Naive thymus-derived CD4-positive, alpha-beta T cell (primary cell): Measurements from ENCODE around the gene NOL9. TPM values are rescaled to one million over a fixed set of nuclear protein-coding genes. Genes with fewer than 3 reads are reported as not detected.

Experiments
- ATAC-seq: fragments of 150-1000 bp; cut with Tn5 transposase; 2 replicates; pipeline ENCODE4 v1.10.0; 2021; ENCODE audit warnings: mild to moderate bottlenecking, moderate library complexity
- CTCF ChIA-PET: fragments of 350-600 bp; sonication (Branson Sonifier 250); formaldehyde crosslinking; loops from one replicate; lab custom pipeline; 2021; ENCODE audit warnings: antibody characterized with exemption; lab: Charles Lee
- POLR2A ChIA-PET: fragments of 350-600 bp; sonication (Branson Sonifier 250); formaldehyde crosslinking; loops from one replicate; lab custom pipeline; 2021; ENCODE audit warnings: antibody characterized with exemption, inconsistent platforms; lab: Charles Lee
- DNase-seq, 9 donors: peaks; one replicate each; pipeline versions ENCODE4 v3.0.0 to v3.0.0-alpha.2; 2020 to 2022; ENCODE audit warnings: mixed read lengths in 1 of 9
- H3K27ac ChIP-seq: one replicate; pipeline ENCODE4 v1.7.0; 2013; ENCODE audit warnings: mild to moderate bottlenecking, low read depth, low read length, moderate library complexity
- H3K27me3 ChIP-seq, 2 donors: one replicate each; pipeline ENCODE4 v1.7.0; 2013; ENCODE audit warnings: low read length in 2 of 2, mild to moderate bottlenecking in 2 of 2, moderate library complexity in 2 of 2; ENCODE audit not compliant: control insufficient read depth in 2 of 2, insufficient read depth in 2 of 2
- H3K36me3 ChIP-seq, 3 experiments: 1 replicate in 2 of 3; 2 replicates in 1 of 3; pipeline ENCODE4 v1.7.0; 2013; ENCODE audit warnings: low read length in 3 of 3, mild to moderate bottlenecking in 3 of 3, moderate library complexity in 1 of 3; ENCODE audit not compliant: insufficient read depth in 3 of 3, control insufficient read depth in 2 of 3
- H3K4me1 ChIP-seq, 2 donors: one replicate each; pipeline ENCODE4 v1.7.0; 2013; ENCODE audit warnings: low read length in 2 of 2, mild to moderate bottlenecking in 2 of 2, moderate library complexity in 1 of 2; ENCODE audit not compliant: control insufficient read depth in 2 of 2, insufficient read depth in 2 of 2
- H3K4me3 ChIP-seq: 2 replicates; pipeline ENCODE4 v1.7.0; 2013; ENCODE audit warnings: mild to moderate bottlenecking, low read length
- H3K9me3 ChIP-seq, 3 experiments: 1 replicate in 2 of 3; 2 replicates in 1 of 3; pipeline ENCODE4 v1.7.0; 2013; ENCODE audit warnings: low read length in 3 of 3; ENCODE audit not compliant: control insufficient read depth in 2 of 3
- H3K27ac Mint-ChIP-seq, 9 donors: one replicate each; pipeline ENCODE4 v1.8.0; 2020 to 2022; ENCODE audit warnings: mixed read lengths in 9 of 9, mild to moderate bottlenecking in 8 of 9, moderate library complexity in 5 of 9, inconsistent platforms in 2 of 9
- H3K27me3 Mint-ChIP-seq, 5 donors: one replicate each; pipeline ENCODE4 v1.8.0; 2021 to 2022; ENCODE audit warnings: mixed read lengths in 5 of 5, mild to moderate bottlenecking in 1 of 5
- H3K36me3 Mint-ChIP-seq, 5 donors: one replicate each; pipeline ENCODE4 v1.8.0; 2020 to 2022; ENCODE audit warnings: mixed read lengths in 5 of 5, mild to moderate bottlenecking in 3 of 5, inconsistent platforms in 1 of 5
- H3K4me1 Mint-ChIP-seq, 7 donors: one replicate each; pipeline ENCODE4 v1.8.0; 2020 to 2022; ENCODE audit warnings: mixed read lengths in 7 of 7, mild to moderate bottlenecking in 3 of 7, inconsistent platforms in 1 of 7
- H3K4me3 Mint-ChIP-seq, 10 donors: one replicate each; pipeline ENCODE4 v1.8.0; 2020 to 2022; ENCODE audit warnings: mild to moderate bottlenecking in 10 of 10, mixed read lengths in 10 of 10, moderate library complexity in 6 of 10, inconsistent platforms in 2 of 10
- H3K9me3 Mint-ChIP-seq, 11 donors: one replicate each; pipeline ENCODE4 v1.8.0; 2020 to 2022; ENCODE audit warnings: mixed read lengths in 11 of 11, mild to moderate bottlenecking in 4 of 11, inconsistent platforms in 1 of 11, moderate library complexity in 1 of 11
- intact Hi-C, 2 donors: fragments of 100-400 bp; cut with micrococcal nuclease; formaldehyde crosslinking; loops; one replicate each; pipeline ENCODE4 v1.15.1; 2023
- polyA plus RNA-seq, 2 donors: library from polyadenylated mRNA; unstranded; fragments of 300-500 nt; fragmentation: Illumina TruSeq; gene quantifications; one replicate each; pipeline ENCODE4 v1.2.3, GENCODE V29; 2021
- total RNA-seq, 6 experiments: library from RNA in 5 of 6; stranded (reverse) in 5 of 6; gene quantifications; 1 replicate in 5 of 6; 2 replicates in 1 of 6; pipeline ENCODE4 v1.2.3 and lab custom pipeline; 2021 to 2026

Gene NOL9
- total and polyA plus RNA-seq, 7 experiments from 2014 or later = 13.4 to 80.6 (median 57.4) TPM

GRCh38 chr1:6511561-6512244 lies 42.6 kb downstream of the NOL9 start:
- H3K27me3 Mint-ChIP-seq = no peaks in the 10 kb centered on the region
- no peaks in the 10 kb centered on the region for H3K4me1 Mint-ChIP-seq
- intact Hi-C loops = no loop called here
- H3K27ac Mint-ChIP-seq = no peak overlapping the region
- Histone ChIP-seq H3K4me3 (no peak overlapping the region), H3K27ac (no peak overlapping the region), H3K4me1 (no peaks in the 10 kb centered on the region), H3K36me3 (no peaks in the 10 kb centered on the region), H3K27me3 (no peaks in the 10 kb centered on the region), H3K9me3 (no peaks in the 10 kb centered on the region)
- no peaks in the 10 kb centered on the region for H3K36me3 Mint-ChIP-seq
- no peak for ATAC-seq
- CTCF ChIA-PET = no interaction called here
- H3K4me3 Mint-ChIP-seq = no peak overlapping the region
- POLR2A ChIA-PET = interaction anchor here (0.9 kb wide), 1 partner anchor 21 kb away, joined by 4 read pairs; no protein-coding TSS in a partner anchor
- no peak for DNase-seq
- H3K9me3 Mint-ChIP-seq = no peaks in the 10 kb centered on the region

GRCh38 chr1:6511056-6511455 lies 43.3 kb downstream of the NOL9 start:
- Histone ChIP-seq H3K27ac (no peak overlapping the region), H3K4me1 (no peaks in the 10 kb centered on the region), H3K9me3 (no peaks in the 10 kb centered on the region), H3K36me3 (no peaks in the 10 kb centered on the region), H3K27me3 (no peaks in the 10 kb centered on the region), H3K4me3 (no peak overlapping the region)
- Mint-ChIP-seq H3K36me3 (no peaks in the 10 kb centered on the region), H3K4me3 (no peak overlapping the region), H3K9me3 (no peaks in the 10 kb centered on the region), H3K27me3 (no peaks in the 10 kb centered on the region), H3K27ac (no peak overlapping the region), H3K4me1 (no peaks in the 10 kb centered on the region)
- intact Hi-C loops = no loop called here
- no peak for ATAC-seq
- DNase-seq = no peak
- CTCF ChIA-PET = no interaction called here
- POLR2A ChIA-PET = interaction anchor here (0.5 kb wide), 1 partner anchor 69 kb away, joined by 3 read pairs; no protein-coding TSS in a partner anchor

- Histone ChIP-seq H3K4me1 (no peaks in the 10 kb centered on the region), H3K36me3 (no peaks in the 10 kb centered on the region), H3K27ac (no peak overlapping the region), H3K9me3 (no peaks in the 10 kb centered on the region), H3K4me3 (no peak overlapping the region), H3K27me3 (no peaks in the 10 kb centered on the region)
- Mint-ChIP-seq H3K4me1 (no peaks in the 10 kb centered on the region), H3K27ac (no peak overlapping the region), H3K4me3 (no peak overlapping the region), H3K27me3 (no peaks in the 10 kb centered on the region), H3K36me3 (no peaks in the 10 kb centered on the region), H3K9me3 (no peaks in the 10 kb centered on the region)
- POLR2A ChIA-PET = interaction anchor here (0.5 kb wide), 1 partner anchor 70 kb away, joined by 3 read pairs; no protein-coding TSS in a partner anchor
- no peak for ATAC-seq
- intact Hi-C loops = no loop called here
- CTCF ChIA-PET = no interaction called here
- DNase-seq = no peak
Measured at GRCh38 chr1:6510493-6510892, 43.8 kb downstream of the NOL9 start.

GRCh38 chr1:6509919-6510291 lies 44.4 kb downstream of the NOL9 start:
- ATAC-seq = no peak
- H3K27ac Mint-ChIP-seq = no peak overlapping the region
- H3K9me3 Mint-ChIP-seq = no peaks in the 10 kb centered on the region
- no peaks in the 10 kb centered on the region for H3K36me3 Mint-ChIP-seq
- no peaks in the 10 kb centered on the region for H3K27me3 Mint-ChIP-seq
- no peak overlapping the region for H3K4me3 Mint-ChIP-seq
- H3K9me3 ChIP-seq = no peaks in the 10 kb centered on the region
- H3K4me1 Mint-ChIP-seq = no peaks in the 10 kb centered on the region
- ChIA-PET CTCF (no interaction called here), POLR2A (no interaction called here)
- H3K4me3 ChIP-seq = no peak overlapping the region
- H3K4me1 ChIP-seq = no peaks in the 10 kb centered on the region
- H3K27me3 ChIP-seq = no peaks in the 10 kb centered on the region
- intact Hi-C loops = no loop called here
- no peaks in the 10 kb centered on the region for H3K36me3 ChIP-seq
- H3K27ac ChIP-seq = no peak overlapping the region
- no peak for DNase-seq

- Histone ChIP-seq H3K4me3 (no peak overlapping the region), H3K9me3 (no peaks in the 10 kb centered on the region), H3K27ac (no peak overlapping the region), H3K4me1 (no peaks in the 10 kb centered on the region), H3K27me3 (no peaks in the 10 kb centered on the region), H3K36me3 (no peaks in the 10 kb centered on the region)
- Mint-ChIP-seq H3K36me3 (no peaks in the 10 kb centered on the region), H3K4me3 (no peak overlapping the region), H3K9me3 (no peaks in the 10 kb centered on the region), H3K4me1 (no peaks in the 10 kb centered on the region), H3K27me3 (peaks cover 0 to 2% (median 0%) of the 10 kb centered on the region in 5 donors), H3K27ac (no peak overlapping the region)
- intact Hi-C loops = no loop called here
- no peak for ATAC-seq
- ChIA-PET POLR2A (interaction anchor here (1.1 kb wide), 1 partner anchor 27 kb away, joined by 3 read pairs; no protein-coding TSS in a partner anchor), CTCF (interaction anchor here (1.1 kb wide), 1 partner anchor 19 kb away, joined by 4 read pairs; no protein-coding TSS in a partner anchor)
- DNase-seq = no peak
Measured at GRCh38 chr1:6509220-6509918, 44.9 kb downstream of the NOL9 start.

GRCh38 chr1:6508816-6509189 lies 45.5 kb downstream of the NOL9 start:
- POLR2A ChIA-PET = interaction anchor here (1.1 kb wide), 1 partner anchor 28 kb away, joined by 3 read pairs; no protein-coding TSS in a partner anchor
- Histone ChIP-seq H3K27ac (no peak overlapping the region), H3K9me3 (no peaks in the 10 kb centered on the region), H3K36me3 (no peaks in the 10 kb centered on the region), H3K27me3 (no peaks in the 10 kb centered on the region), H3K4me3 (no peak overlapping the region), H3K4me1 (no peaks in the 10 kb centered on the region)
- Mint-ChIP-seq H3K4me3 (no peak overlapping the region), H3K9me3 (no peaks in the 10 kb centered on the region), H3K27me3 (peaks cover 0 to 4% (median 0%) of the 10 kb centered on the region in 5 donors), H3K4me1 (no peaks in the 10 kb centered on the region), H3K36me3 (no peaks in the 10 kb centered on the region), H3K27ac (no peak overlapping the region)
- DNase-seq = no peak
- ATAC-seq = no peak
- CTCF ChIA-PET = interaction anchor here (1.1 kb wide), 1 partner anchor 18 kb away, joined by 4 read pairs; no protein-coding TSS in a partner anchor
- intact Hi-C loops = no loop called here
